Skin epidermis (tissue), 12 donors: ENCODE data around the gene LPP.
A peak's percentile ranks its signal among the peaks of the same experiment; 100 is the strongest.

ENCODE experiments used
- H3K27ac ChIP-seq, 21 experiments: fragments of 200-600 bp; sonication (generic) in 11 of 21; one replicate each; pipeline ENCODE4 v1.5.0; 2020; ENCODE audit warnings: mild to moderate bottlenecking in 3 of 21, inconsistent platforms in 2 of 21, moderate library complexity in 2 of 21
- H3K4me3 ChIP-seq, 7 experiments: fragments of 200-600 bp; sonication (generic) in 2 of 7; one replicate each; pipeline ENCODE4 v1.5.0; 2020; ENCODE audit warnings: inconsistent platforms in 2 of 7, mild to moderate bottlenecking in 2 of 7, moderate library complexity in 1 of 7

Gene LPP

GRCh38 chr3:188938999-188939398 is 785.0 kb downstream of the LPP start:
- H3K4me3 ChIP-seq, result no peak overlapping the region
- no peak overlapping the region for H3K27ac ChIP-seq

- Histone ChIP-seq H3K27ac (peak overlapping the region in 5 of 21 experiments; percentile 20 to 56 (median 45)), H3K4me3 (no peak overlapping the region)
Measured at GRCh38 chr3:188939814-188940572, 786.0 kb downstream of the LPP start.
